Measurements from ENCODE around the gene PTPRN. TPM values are rescaled to one million over a fixed set of nuclear protein-coding genes. Genes with fewer than 3 reads are reported as not detected.

The PTPRN gene
- under 0.01 and 0.11 TPM in 2 replicates for total RNA-seq

GRCh38 chr2:219309278-219309677, at the start of gene PTPRN:
PTPRN (minus strand) TSS chr2:219309401; CDS start chr2:219309332, 69 bp downstream.

GRCh38 chr2:219332542-219332941, 23.3 kb upstream of the PTPRN start, which contains the start of gene RESP18:
RESP18 (minus strand) TSS chr2:219332744.

GRCh38 chr2:219279151-219279915, 29.9 kb downstream of the PTPRN start, which contains the start of gene DNAJB2:
DNAJB2 (plus strand) TSS chr2:219279366; CDS start chr2:219279834, 468 bp downstream.

GRCh38 chr2:219253753-219254589, 55.2 kb downstream of the PTPRN start, which contains the start of gene TUBA4A:
TUBA4A (minus strand) TSS chr2:219253918; CDS start chr2:219253858, 60 bp downstream.

GRCh38 chr2:219252900-219253752, 56.1 kb downstream of the PTPRN start, which contains the start of gene TUBA4B:
TUBA4B (plus strand) TSS chr2:219253243; CDS start chr2:219253408, 165 bp downstream.

GRCh38 chr2:219245148-219245898, 63.9 kb downstream of the PTPRN start, which contains the start of the genes GLB1L and STK16:
GLB1L (minus strand) TSS chr2:219245444; CDS start chr2:219243573, 1,871 bp downstream.
STK16 (plus strand) TSS chr2:219245479; CDS start chr2:219246000, 521 bp downstream.

Small RNA genes lying within 50 kb of the gene (small RNA-seq; reads per million reads assigned to genes)
- not detected for gene AC053503.3
- not detected for gene MIR153-1

Other genes starting within 250 kb of the PTPRN start
- under 0.01 TPM in 1 of 2 replicates, not detected in the other for gene IHH, start 248.5 kb downstream of the PTPRN start, total RNA-seq
- gene NHEJ1, start 148.6 kb downstream of the PTPRN start, total RNA-seq, result 21.9 and 23.6 TPM in 2 replicates
- gene SLC23A3, start 139.4 kb downstream of the PTPRN start, total RNA-seq, result 0.54 and 2.0 TPM in 2 replicates
- gene CNPPD1, start 132.5 kb downstream of the PTPRN start, total RNA-seq, result 13.4 and 14.5 TPM in 2 replicates
- gene RETREG2, start 131.1 kb downstream of the PTPRN start, total RNA-seq, result 75.0 and 85.6 TPM in 2 replicates
- 31.4 and 37.8 TPM in 2 replicates for gene ZFAND2B, start 102.6 kb downstream of the PTPRN start, total RNA-seq
- gene ABCB6, start 90.4 kb downstream of the PTPRN start, total RNA-seq, result 16.1 and 38.0 TPM in 2 replicates
- 36.1 and 71.0 TPM in 2 replicates for gene ATG9A, start 79.8 kb downstream of the PTPRN start, total RNA-seq
- gene ANKZF1, start 79.6 kb downstream of the PTPRN start, total RNA-seq, result 34.9 and 45.5 TPM in 2 replicates
- 28.3 and 33.0 TPM in 2 replicates for gene GLB1L, start 64.0 kb downstream of the PTPRN start, total RNA-seq
- gene STK16, start 63.9 kb downstream of the PTPRN start, total RNA-seq, result 30.2 and 77.9 TPM in 2 replicates
- not detected in 2 replicates for gene TUBA4B, start 56.2 kb downstream of the PTPRN start, total RNA-seq
- gene TUBA4A, start 55.5 kb downstream of the PTPRN start, total RNA-seq, result 5.1 and 69.6 TPM in 2 replicates
- 63.2 and 74.1 TPM in 2 replicates for gene DNAJB2, start 30.0 kb downstream of the PTPRN start, total RNA-seq
- gene RESP18, start 23.3 kb upstream of the PTPRN start, total RNA-seq, result not detected in 2 replicates
- gene DNPEP, start 78.5 kb upstream of the PTPRN start, total RNA-seq, result 47.5 and 55.0 TPM in 2 replicates
- under 0.01 TPM in 1 of 2 replicates, not detected in the other for gene DES, start 109.0 kb upstream of the PTPRN start, total RNA-seq
- gene SPEG, start 125.4 kb upstream of the PTPRN start, total RNA-seq, result 20.4 and 40.8 TPM in 2 replicates
- gene GMPPA, start 189.5 kb upstream of the PTPRN start, total RNA-seq, result 76.6 and 138 TPM in 2 replicates
- gene ASIC4, start 205.1 kb upstream of the PTPRN start, total RNA-seq, result under 0.01 and 0.22 TPM in 2 replicates
- 276 and 392 TPM in 2 replicates for gene CHPF, start 234.4 kb upstream of the PTPRN start, total RNA-seq
- 3.4 and 3.5 TPM in 2 replicates for gene TMEM198, start 234.6 kb upstream of the PTPRN start, total RNA-seq

Measured in placental epithelial cell (primary cell).